GM19395 (cell line): ENCODE data around the gene KIAA1210.

Experiments used
- ATAC-seq: cut with Tn5 transposase; IDR thresholded peaks from one replicate; pipeline ENCODE4 v1.9.1; 2021; ENCODE audit warnings: mild to moderate bottlenecking, moderate library complexity; ENCODE audit not compliant: unreplicated experiment

KIAA1210 gene

GRCh38 chrX:119127650-119128049 is at the start of gene KIAA1210:
KIAA1210 (minus strand) TSS chrX:119127812; CDS start chrX:119123642, 4,170 bp downstream.
- no peak for ATAC-seq

GRCh38 chrX:119177278-119177677 is 49.7 kb upstream of the KIAA1210 start:
- ATAC-seq: no peak

- ATAC-seq: no peak
These were observed 47.3 kb upstream of the KIAA1210 start for GRCh38 chrX:119174900-119175299.

- ATAC-seq: no peak
These were observed 40.5 kb upstream of the KIAA1210 start for GRCh38 chrX:119168104-119168503.

GRCh38 chrX:119158226-119158625 is 30.6 kb upstream of the KIAA1210 start:
- ATAC-seq: no peak

GRCh38 chrX:119156241-119156640 is 28.6 kb upstream of the KIAA1210 start:
- ATAC-seq: no peak

GRCh38 chrX:119155416-119156035 is 27.9 kb upstream of the KIAA1210 start:
- no peak for ATAC-seq

GRCh38 chrX:119151051-119151380 is 23.4 kb upstream of the KIAA1210 start:
- ATAC-seq: no peak

- ATAC-seq: no peak
These were observed 22.8 kb upstream of the KIAA1210 start for GRCh38 chrX:119150163-119151050.

GRCh38 chrX:119147486-119147885 is 19.9 kb upstream of the KIAA1210 start:
- ATAC-seq: no peak

- ATAC-seq: no peak
These were observed 17.6 kb upstream of the KIAA1210 start for GRCh38 chrX:119145241-119145653.

- ATAC-seq: no peak
These were observed 6.9 kb upstream of the KIAA1210 start for GRCh38 chrX:119134466-119134865.

- no peak for ATAC-seq
These were observed 5.3 kb upstream of the KIAA1210 start for GRCh38 chrX:119132961-119133360.

GRCh38 chrX:119132316-119132715 is 4.7 kb upstream of the KIAA1210 start:
- no peak for ATAC-seq

- no peak for ATAC-seq
These were observed 3.3 kb upstream of the KIAA1210 start for GRCh38 chrX:119130911-119131310.

- no peak for ATAC-seq
These were observed 6.3 kb downstream of the KIAA1210 start for GRCh38 chrX:119121341-119121740.

- ATAC-seq: peak; percentile 81
These were observed 8.7 kb downstream of the KIAA1210 start for GRCh38 chrX:119118780-119119395.

- no peak for ATAC-seq
These were observed 20.4 kb downstream of the KIAA1210 start for GRCh38 chrX:119107206-119107605.

- ATAC-seq: no peak
These were observed 21.8 kb downstream of the KIAA1210 start for GRCh38 chrX:119105826-119106225.

- no peak for ATAC-seq
These were observed 26.4 kb downstream of the KIAA1210 start for GRCh38 chrX:119101168-119101567.

- ATAC-seq: no peak
These were observed 31.7 kb downstream of the KIAA1210 start for GRCh38 chrX:119095936-119096335.

GRCh38 chrX:119094819-119095218 is 32.8 kb downstream of the KIAA1210 start:
- ATAC-seq: no peak
